A673 (cell line): ENCODE results near the gene CREB5. TPM values are rescaled to one million over a fixed set of nuclear protein-coding genes. Genes with fewer than 3 reads are reported as not detected.

ENCODE experiments used
- BruUV-seq: library from RNA; stranded (reverse); fragments of 400-500 nt; replicated peaks from 2 replicates; lab custom pipeline; 2021; lab: Mats Ljungman, UMichigan
- CTCF ChIA-PET: fragments of 300-600 bp; sonication (Branson Sonifier 250); formaldehyde crosslinking; loops from one replicate; lab custom pipeline; 2022; ENCODE audit warnings: antibody characterized with exemption; lab: Charles Lee
- POLR2A ChIA-PET: fragments of 300-600 bp; sonication (Branson Sonifier 250); formaldehyde crosslinking; loops from one replicate; lab custom pipeline; 2022; ENCODE audit warnings: antibody characterized with exemption; ENCODE audit not compliant: low non-redundant PET; lab: Charles Lee
- DNase-seq: peaks from one replicate; pipeline ENCODE4 v3.0.0-alpha.2; 2015; ENCODE audit warnings: low spot score
- H3K27ac ChIP-seq: fragments of 200-600 bp; sonication (generic); 2 replicates; pipeline ENCODE4 v1.5.1; 2016; ENCODE audit warnings: mixed run types, low read depth, mild to moderate bottlenecking, mixed read lengths, antibody characterized with exemption, low read length; ENCODE audit not compliant: poor library complexity, severe bottlenecking
- H3K27me3 ChIP-seq: fragments of 200-600 bp; sonication (generic); replicated peaks from 2 replicates; pipeline ENCODE4 v1.6.1; 2017; ENCODE audit warnings: mixed run types, low read depth, mild to moderate bottlenecking, mixed read lengths, antibody characterized with exemption, low read length; ENCODE audit not compliant: insufficient read depth, poor library complexity
- H3K36me3 ChIP-seq: fragments of 200-600 bp; sonication (generic); 2 replicates; pipeline ENCODE4 v1.6.1; 2016; ENCODE audit warnings: mixed run types, mild to moderate bottlenecking, mixed read lengths, antibody characterized with exemption, low read length; ENCODE audit not compliant: insufficient read depth, poor library complexity, severe bottlenecking
- H3K4me1 ChIP-seq: fragments of 200-600 bp; sonication (generic); 2 replicates; pipeline ENCODE4 v1.6.1; 2017; ENCODE audit warnings: mixed run types, mild to moderate bottlenecking, mixed read lengths, antibody characterized with exemption, low read length; ENCODE audit not compliant: insufficient read depth, poor library complexity, severe bottlenecking
- H3K4me3 ChIP-seq: fragments of 200-600 bp; sonication (generic); 2 replicates; pipeline ENCODE4 v1.5.1; 2016; ENCODE audit warnings: low read depth, mixed run types, mild to moderate bottlenecking, mixed read lengths, low read length; ENCODE audit not compliant: poor library complexity, severe bottlenecking
- H3K9me3 ChIP-seq: fragments of 200-600 bp; sonication (generic); 2 replicates; pipeline ENCODE4 v1.6.1; 2016; ENCODE audit warnings: mixed run types, low read depth, mild to moderate bottlenecking, mixed read lengths, antibody characterized with exemption, low read length; ENCODE audit not compliant: poor library complexity, severe bottlenecking
- CTCF ChIP-seq: fragments of 300-800, 200-600 bp; sonication (generic); conservative IDR thresholded peaks from 2 replicates; pipeline ENCODE4 v1.5.1; 2017; ENCODE audit warnings: low read depth, mild to moderate bottlenecking, antibody characterized with exemption, low read length, moderate library complexity, mixed read lengths
- EZH2 ChIP-seq: fragments of 200-600 bp; sonication (generic); IDR thresholded peaks from 2 replicates; pipeline ENCODE4 v1.6.1; 2017; ENCODE audit warnings: borderline replicate concordance, low read depth, mild to moderate bottlenecking, mixed read lengths, antibody characterized with exemption, low read length; ENCODE audit not compliant: poor library complexity, severe bottlenecking
- intact Hi-C: fragments of 100-400 bp; cut with micrococcal nuclease; formaldehyde crosslinking; loops from one replicate; pipeline ENCODE4 v1.10.0; 2022; ENCODE audit not compliant: unreplicated experiment
- total RNA-seq: library from RNA; stranded (reverse); gene quantifications from 2 replicates; pipeline ENCODE4 v1.2.3, GENCODE V29; 2021

CREB5 gene
- total RNA-seq, 1 experiment from 2014 or later, result 10.3 TPM

GRCh38 chr7:28582226-28582625, 169.9 kb downstream of the CREB5 start:
- CTCF ChIA-PET, result no interaction called here
- no peak for DNase-seq
- Histone ChIP-seq H3K27ac (no peak overlapping the region), H3K9me3 (no peaks in the 10 kb centered on the region), H3K4me1 (no peaks in the 10 kb centered on the region), H3K36me3 (no peaks in the 10 kb centered on the region), H3K27me3 (peaks cover 44% of the 10 kb centered on the region), H3K4me3 (no peak overlapping the region)
- no peak for TF ChIP-seq CTCF
- TF ChIP-seq EZH2, result no peak
- intact Hi-C loops, result no loop called here
- POLR2A ChIA-PET, result no interaction called here
- BruUV-seq, result no TSS peak

GRCh38 chr7:28584235-28584634, 171.9 kb downstream of the CREB5 start:
- no peaks in the 10 kb centered on the region for H3K4me1 ChIP-seq
- no TSS peak for BruUV-seq
- TF ChIP-seq EZH2 (no peak), CTCF (no peak)
- ChIA-PET CTCF (no interaction called here), POLR2A (no interaction called here)
- H3K27me3 ChIP-seq, result peaks cover 26% of the 10 kb centered on the region
- DNase-seq, result no peak
- no peak overlapping the region for H3K27ac ChIP-seq
- H3K36me3 ChIP-seq, result no peaks in the 10 kb centered on the region
- no peak overlapping the region for H3K4me3 ChIP-seq
- intact Hi-C loops, result no loop called here
- H3K9me3 ChIP-seq, result no peaks in the 10 kb centered on the region

- ChIA-PET CTCF (no interaction called here), POLR2A (no interaction called here)
- no peak overlapping the region for H3K4me3 ChIP-seq
- H3K36me3 ChIP-seq, result no peaks in the 10 kb centered on the region
- no peak overlapping the region for H3K27ac ChIP-seq
- DNase-seq, result no peak
- H3K4me1 ChIP-seq, result no peaks in the 10 kb centered on the region
- intact Hi-C loops, result no loop called here
- TF ChIP-seq EZH2, result no peak
- TF ChIP-seq CTCF, result no peak
- H3K9me3 ChIP-seq, result no peaks in the 10 kb centered on the region
- peaks cover 17% of the 10 kb centered on the region for H3K27me3 ChIP-seq
- BruUV-seq, result no TSS peak
These were observed 174.4 kb downstream of the CREB5 start for GRCh38 chr7:28586736-28587135.
